ENCODE measurements around the gene FARP2. TPM values are rescaled to one million over a fixed set of nuclear protein-coding genes. Genes with fewer than 3 reads are reported as not detected.

FARP2 gene
- total and polyA plus RNA-seq, 2 experiments from 2014 or later: 16.0 to 22.6 TPM

DNA sequence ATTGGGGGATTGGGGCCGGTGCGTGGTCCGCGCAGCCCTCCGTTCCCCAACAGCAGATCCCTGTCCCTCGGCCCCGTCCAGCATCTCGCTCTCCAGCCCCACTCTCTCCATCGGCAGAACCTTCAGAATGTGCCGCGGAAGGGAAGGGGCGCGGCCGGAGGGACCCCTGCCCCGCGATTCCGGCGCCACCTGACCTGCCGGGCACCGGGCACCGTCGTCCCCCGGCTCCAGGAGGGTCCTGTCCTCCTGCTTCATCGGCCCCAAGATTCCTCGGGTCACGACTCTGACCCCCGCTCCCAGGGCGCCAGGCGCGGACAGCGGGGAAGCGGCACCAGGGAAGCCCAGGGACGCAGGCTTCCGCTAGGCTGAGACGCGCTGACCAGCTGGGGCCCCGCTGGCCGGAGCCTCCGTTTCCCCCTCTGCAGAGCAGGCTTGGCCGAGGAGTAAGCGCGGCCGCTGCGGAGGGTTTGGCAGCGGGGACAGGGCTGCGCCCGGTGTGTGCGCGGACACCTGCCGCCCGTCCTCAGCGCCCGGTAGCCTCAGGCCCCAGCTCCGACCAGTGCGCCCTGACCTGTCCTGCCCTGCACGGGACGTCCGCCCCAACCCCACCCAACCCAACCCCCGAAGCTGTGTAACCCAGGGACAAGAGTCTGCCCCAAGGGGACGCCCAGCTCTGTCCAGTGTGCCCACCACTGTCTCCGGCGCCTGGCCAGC lies 185.6 kb downstream of the FARP2 start (continued):
- TF ChIP-seq, protein P1, sequence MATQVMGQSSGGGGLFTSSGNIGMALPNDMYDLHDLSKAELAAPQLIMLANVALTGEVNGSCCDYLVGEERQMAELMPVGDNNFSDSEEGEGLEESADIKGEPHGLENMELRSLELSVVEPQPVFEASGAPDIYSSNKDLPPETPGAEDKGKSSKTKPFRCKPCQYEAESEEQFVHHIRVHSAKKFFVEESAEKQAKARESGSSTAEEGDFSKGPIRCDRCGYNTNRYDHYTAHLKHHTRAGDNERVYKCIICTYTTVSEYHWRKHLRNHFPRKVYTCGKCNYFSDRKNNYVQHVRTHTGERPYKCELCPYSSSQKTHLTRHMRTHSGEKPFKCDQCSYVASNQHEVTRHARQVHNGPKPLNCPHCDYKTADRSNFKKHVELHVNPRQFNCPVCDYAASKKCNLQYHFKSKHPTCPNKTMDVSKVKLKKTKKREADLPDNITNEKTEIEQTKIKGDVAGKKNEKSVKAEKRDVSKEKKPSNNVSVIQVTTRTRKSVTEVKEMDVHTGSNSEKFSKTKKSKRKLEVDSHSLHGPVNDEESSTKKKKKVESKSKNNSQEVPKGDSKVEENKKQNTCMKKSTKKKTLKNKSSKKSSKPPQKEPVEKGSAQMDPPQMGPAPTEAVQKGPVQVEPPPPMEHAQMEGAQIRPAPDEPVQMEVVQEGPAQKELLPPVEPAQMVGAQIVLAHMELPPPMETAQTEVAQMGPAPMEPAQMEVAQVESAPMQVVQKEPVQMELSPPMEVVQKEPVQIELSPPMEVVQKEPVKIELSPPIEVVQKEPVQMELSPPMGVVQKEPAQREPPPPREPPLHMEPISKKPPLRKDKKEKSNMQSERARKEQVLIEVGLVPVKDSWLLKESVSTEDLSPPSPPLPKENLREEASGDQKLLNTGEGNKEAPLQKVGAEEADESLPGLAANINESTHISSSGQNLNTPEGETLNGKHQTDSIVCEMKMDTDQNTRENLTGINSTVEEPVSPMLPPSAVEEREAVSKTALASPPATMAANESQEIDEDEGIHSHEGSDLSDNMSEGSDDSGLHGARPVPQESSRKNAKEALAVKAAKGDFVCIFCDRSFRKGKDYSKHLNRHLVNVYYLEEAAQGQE (IDR thresholded peaks at IDR 0.05; ENCODE audit: unreplicated experiment): no peak
- TF ChIP-seq ZNF331 (CRISPR knock-in tag; IDR thresholded peaks at IDR 0.05; ENCODE audit: low read depth) (no peak), STAT1 (IDR thresholded peaks at IDR 0.05; ENCODE audit: unreplicated experiment) (no peak), NANOG (IDR thresholded peaks at IDR 0.05; ENCODE audit: borderline replicate concordance) (no peak)
- TF ChIP-seq, protein P2, sequence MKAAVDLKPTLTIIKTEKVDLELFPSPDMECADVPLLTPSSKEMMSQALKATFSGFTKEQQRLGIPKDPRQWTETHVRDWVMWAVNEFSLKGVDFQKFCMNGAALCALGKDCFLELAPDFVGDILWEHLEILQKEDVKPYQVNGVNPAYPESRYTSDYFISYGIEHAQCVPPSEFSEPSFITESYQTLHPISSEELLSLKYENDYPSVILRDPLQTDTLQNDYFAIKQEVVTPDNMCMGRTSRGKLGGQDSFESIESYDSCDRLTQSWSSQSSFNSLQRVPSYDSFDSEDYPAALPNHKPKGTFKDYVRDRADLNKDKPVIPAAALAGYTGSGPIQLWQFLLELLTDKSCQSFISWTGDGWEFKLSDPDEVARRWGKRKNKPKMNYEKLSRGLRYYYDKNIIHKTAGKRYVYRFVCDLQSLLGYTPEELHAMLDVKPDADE (IDR thresholded peaks at IDR 0.05): no peak

DNA sequence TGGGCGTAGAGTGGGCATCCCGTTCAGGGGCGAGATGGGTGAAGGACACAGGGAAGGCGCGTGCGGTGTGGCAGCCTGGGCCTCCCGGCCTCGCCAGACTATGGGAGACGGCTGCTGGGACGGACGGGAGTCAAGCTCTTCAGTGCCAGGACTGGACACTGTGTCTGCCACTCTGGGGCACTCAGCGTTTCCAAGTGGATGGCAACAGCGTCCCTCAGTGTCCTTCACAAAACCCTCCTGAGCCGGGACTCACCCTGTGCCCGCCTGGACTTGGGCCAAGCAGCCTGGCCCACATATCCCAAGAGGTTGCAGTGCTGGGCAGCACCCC lies 186.2 kb downstream of the FARP2 start:
- peak overlapping the region; percentile 34; the same call in 1 of the 3 replicates for H3K4me3 Mint-ChIP-seq
- no peaks in the 10 kb centered on the region; the same call in 2 of the 3 replicates for H3K36me3 Mint-ChIP-seq (ENCODE audit: low read depth)
- no peak for TF ChIP-seq STAT1 (IDR thresholded peaks at IDR 0.05; ENCODE audit: unreplicated experiment)
- TF ChIP-seq, protein P3, sequence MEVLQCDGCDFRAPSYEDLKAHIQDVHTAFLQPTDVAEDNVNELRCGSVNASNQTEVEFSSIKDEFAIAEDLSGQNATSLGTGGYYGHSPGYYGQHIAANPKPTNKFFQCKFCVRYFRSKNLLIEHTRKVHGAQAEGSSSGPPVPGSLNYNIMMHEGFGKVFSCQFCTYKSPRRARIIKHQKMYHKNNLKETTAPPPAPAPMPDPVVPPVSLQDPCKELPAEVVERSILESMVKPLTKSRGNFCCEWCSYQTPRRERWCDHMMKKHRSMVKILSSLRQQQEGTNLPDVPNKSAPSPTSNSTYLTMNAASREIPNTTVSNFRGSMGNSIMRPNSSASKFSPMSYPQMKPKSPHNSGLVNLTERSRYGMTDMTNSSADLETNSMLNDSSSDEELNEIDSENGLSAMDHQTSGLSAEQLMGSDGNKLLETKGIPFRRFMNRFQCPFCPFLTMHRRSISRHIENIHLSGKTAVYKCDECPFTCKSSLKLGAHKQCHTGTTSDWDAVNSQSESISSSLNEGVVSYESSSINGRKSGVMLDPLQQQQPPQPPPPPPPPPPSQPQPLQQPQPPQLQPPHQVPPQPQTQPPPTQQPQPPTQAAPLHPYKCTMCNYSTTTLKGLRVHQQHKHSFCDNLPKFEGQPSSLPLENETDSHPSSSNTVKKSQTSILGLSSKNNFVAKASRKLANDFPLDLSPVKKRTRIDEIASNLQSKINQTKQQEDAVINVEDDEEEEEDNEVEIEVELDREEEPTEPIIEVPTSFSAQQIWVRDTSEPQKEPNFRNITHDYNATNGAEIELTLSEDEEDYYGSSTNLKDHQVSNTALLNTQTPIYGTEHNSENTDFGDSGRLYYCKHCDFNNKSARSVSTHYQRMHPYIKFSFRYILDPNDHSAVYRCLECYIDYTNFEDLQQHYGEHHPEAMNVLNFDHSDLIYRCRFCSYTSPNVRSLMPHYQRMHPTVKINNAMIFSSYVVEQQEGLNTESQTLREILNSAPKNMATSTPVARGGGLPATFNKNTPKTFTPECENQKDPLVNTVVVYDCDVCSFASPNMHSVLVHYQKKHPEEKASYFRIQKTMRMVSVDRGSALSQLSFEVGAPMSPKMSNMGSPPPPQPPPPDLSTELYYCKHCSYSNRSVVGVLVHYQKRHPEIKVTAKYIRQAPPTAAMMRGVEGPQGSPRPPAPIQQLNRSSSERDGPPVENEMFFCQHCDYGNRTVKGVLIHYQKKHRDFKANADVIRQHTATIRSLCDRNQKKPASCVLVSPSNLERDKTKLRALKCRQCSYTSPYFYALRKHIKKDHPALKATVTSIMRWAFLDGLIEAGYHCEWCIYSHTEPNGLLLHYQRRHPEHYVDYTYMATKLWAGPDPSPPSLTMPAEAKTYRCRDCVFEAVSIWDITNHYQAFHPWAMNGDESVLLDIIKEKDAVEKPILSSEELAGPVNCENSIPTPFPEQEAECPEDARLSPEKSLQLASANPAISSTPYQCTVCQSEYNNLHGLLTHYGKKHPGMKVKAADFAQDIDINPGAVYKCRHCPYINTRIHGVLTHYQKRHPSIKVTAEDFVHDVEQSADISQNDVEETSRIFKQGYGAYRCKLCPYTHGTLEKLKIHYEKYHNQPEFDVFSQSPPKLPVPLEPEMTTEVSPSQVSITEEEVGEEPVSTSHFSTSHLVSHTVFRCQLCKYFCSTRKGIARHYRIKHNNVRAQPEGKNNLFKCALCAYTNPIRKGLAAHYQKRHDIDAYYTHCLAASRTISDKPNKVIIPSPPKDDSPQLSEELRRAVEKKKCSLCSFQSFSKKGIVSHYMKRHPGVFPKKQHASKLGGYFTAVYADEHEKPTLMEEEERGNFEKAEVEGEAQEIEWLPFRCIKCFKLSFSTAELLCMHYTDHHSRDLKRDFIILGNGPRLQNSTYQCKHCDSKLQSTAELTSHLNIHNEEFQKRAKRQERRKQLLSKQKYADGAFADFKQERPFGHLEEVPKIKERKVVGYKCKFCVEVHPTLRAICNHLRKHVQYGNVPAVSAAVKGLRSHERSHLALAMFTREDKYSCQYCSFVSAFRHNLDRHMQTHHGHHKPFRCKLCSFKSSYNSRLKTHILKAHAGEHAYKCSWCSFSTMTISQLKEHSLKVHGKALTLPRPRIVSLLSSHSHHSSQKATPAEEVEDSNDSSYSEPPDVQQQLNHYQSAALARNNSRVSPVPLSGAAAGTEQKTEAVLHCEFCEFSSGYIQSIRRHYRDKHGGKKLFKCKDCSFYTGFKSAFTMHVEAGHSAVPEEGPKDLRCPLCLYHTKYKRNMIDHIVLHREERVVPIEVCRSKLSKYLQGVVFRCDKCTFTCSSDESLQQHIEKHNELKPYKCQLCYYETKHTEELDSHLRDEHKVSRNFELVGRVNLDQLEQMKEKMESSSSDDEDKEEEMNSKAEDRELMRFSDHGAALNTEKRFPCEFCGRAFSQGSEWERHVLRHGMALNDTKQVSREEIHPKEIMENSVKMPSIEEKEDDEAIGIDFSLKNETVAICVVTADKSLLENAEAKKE (CRISPR knock-in tag; IDR thresholded peaks at IDR 0.05): no peak
- TF ChIP-seq EZH2phosphoT487 (IDR thresholded peaks at IDR 0.05; ENCODE audit: unreplicated experiment): no peak
- TF ChIP-seq POLR2AphosphoS5 (IDR thresholded peaks at IDR 0.05; ENCODE audit: low read depth): no peak
- no peak for TF ChIP-seq NANOG (IDR thresholded peaks at IDR 0.05; ENCODE audit: borderline replicate concordance)
- no peak for TF ChIP-seq ZNF331 (CRISPR knock-in tag; IDR thresholded peaks at IDR 0.05; ENCODE audit: low read depth)
- TF ChIP-seq, protein P2 (IDR thresholded peaks at IDR 0.05): no peak
- TF ChIP-seq ZNF114 (CRISPR knock-in tag; IDR thresholded peaks at IDR 0.05): no peak
- no peak for TF ChIP-seq EZH2 (IDR thresholded peaks at IDR 0.05; ENCODE audit: low read depth, unreplicated experiment)

More for the DNA sequence above, 186.2 kb downstream of the FARP2 start:
- ATAC-seq (no peak), DNase-seq (ENCODE audit: low spot score) (no peak)
- H3K79me2 ChIP-seq (replicated peaks; ENCODE audit: insufficient read depth): no peaks in the 10 kb centered on the region
- no peaks in the 10 kb centered on the region for H3K9me2 ChIP-seq (ENCODE audit: insufficient read depth)
- H3K4me1 ChIP-seq (ENCODE audit: insufficient read depth): peaks cover 10% of the 10 kb centered on the region; the same call in 1 of the 2 replicates
- Mint-ChIP-seq H3K4me1 (peaks cover 16% of the 10 kb centered on the region), H3K27me3 (ENCODE audit: insufficient read depth, low read depth, poor library complexity) (peaks cover 39% of the 10 kb centered on the region), H3K27ac (no peak overlapping the region), H3K9me3 (no peaks in the 10 kb centered on the region)
- H4K20me1 ChIP-seq (replicated peaks; ENCODE audit: insufficient read depth): no peaks in the 10 kb centered on the region
- H3K27me3 ChIP-seq (ENCODE audit: insufficient read depth): peaks cover 41% of the 10 kb centered on the region
- H3F3A ChIP-seq (replicated peaks; ENCODE audit: low read depth): no peaks in the 10 kb centered on the region; the same call in 1 of the 2 replicates
- H3K36me3 ChIP-seq (ENCODE audit: insufficient read depth): no peaks in the 10 kb centered on the region
- H3K27ac ChIP-seq (ENCODE audit: low read depth): no peak overlapping the region
- peak overlapping the region; percentile 72; the same call in 1 of the 2 replicates for H3K4me3 ChIP-seq
- peak overlapping the region; percentile 88; the same call in 1 of the 2 replicates for H3K4me2 ChIP-seq
- no peak overlapping the region for H2AFZ ChIP-seq

Measured in GM23338 (cell line).